MCF 10A (cell line): ENCODE data around the gene MDN1. TPM values are rescaled to one million over a fixed set of nuclear protein-coding genes. Genes with fewer than 3 reads are reported as not detected.

Experiments used
- BruUV-seq: library from RNA; stranded (reverse); fragments of 400-500 nt; replicated peaks from 2 replicates; lab custom pipeline; 2021; lab: Mats Ljungman, UMichigan
- CTCF ChIA-PET: fragments of 300-600 bp; sonication (Branson Sonifier 250); formaldehyde crosslinking; extraction: SDS; loops from one replicate; lab custom pipeline; 2021; ENCODE audit warnings: antibody characterized with exemption, inconsistent platforms; lab: Yijun Ruan, JAX
- POLR2A ChIA-PET: fragments of 300-600, 350-650 bp; sonication (Branson Sonifier 250); formaldehyde crosslinking; extraction: SDS; loops from one replicate; lab custom pipeline; 2020; ENCODE audit warnings: antibody characterized with exemption, inconsistent platforms; lab: Yijun Ruan, JAX
- DNase-seq: peaks from one replicate; pipeline ENCODE4 v3.0.0-alpha.2; 2018; ENCODE audit not compliant: unreplicated experiment
- H3K27ac Mint-ChIP-seq: one replicate; pipeline ENCODE4 v1.8.0; 2022; ENCODE audit warnings: mild to moderate bottlenecking, low read depth, mixed read lengths; ENCODE audit not compliant: unreplicated experiment
- H3K27me3 Mint-ChIP-seq: one replicate; pipeline ENCODE4 v1.8.0; 2022; ENCODE audit warnings: mixed read lengths; ENCODE audit not compliant: insufficient read depth, unreplicated experiment
- H3K36me3 Mint-ChIP-seq: one replicate; pipeline ENCODE4 v1.8.0; 2022; ENCODE audit warnings: mild to moderate bottlenecking, moderate library complexity, mixed read lengths; ENCODE audit not compliant: insufficient read depth, unreplicated experiment
- H3K4me1 Mint-ChIP-seq: one replicate; pipeline ENCODE4 v1.8.0; 2022; ENCODE audit warnings: mixed read lengths; ENCODE audit not compliant: insufficient read depth, unreplicated experiment
- H3K4me3 Mint-ChIP-seq: one replicate; pipeline ENCODE4 v1.8.0; 2022; ENCODE audit warnings: mild to moderate bottlenecking, moderate library complexity, mixed read lengths; ENCODE audit not compliant: unreplicated experiment
- H3K9me3 Mint-ChIP-seq: one replicate; pipeline ENCODE4 v1.8.0; 2022; ENCODE audit warnings: mixed read lengths; ENCODE audit not compliant: unreplicated experiment
- CTCF ChIP-seq: fragments of 200-600 bp; IDR thresholded peaks from one replicate; pipeline ENCODE4 v1.8.0; 2022; ENCODE audit warnings: antibody characterized with exemption, mild to moderate bottlenecking; ENCODE audit not compliant: unreplicated experiment
- intact Hi-C: fragments of 100-400 bp; cut with micrococcal nuclease; formaldehyde crosslinking; loops from 2 replicates; pipeline ENCODE4 v1.14.1; 2022
- total RNA-seq: library from RNA; stranded (reverse); gene quantifications from 2 replicates; pipeline ENCODE4 v1.2.3, GENCODE V29; 2022

The MDN1 gene
- total RNA-seq, 1 experiment from 2014 or later = 39.2 TPM

GRCh38 chr6:89662659-89663223 is 156.9 kb downstream of the MDN1 start:
- TF ChIP-seq CTCF = no peak
- BruUV-seq = no TSS peak
- Mint-ChIP-seq H3K27me3 (no peaks in the 10 kb centered on the region), H3K9me3 (no peaks in the 10 kb centered on the region), H3K27ac (no peak overlapping the region), H3K4me1 (no peaks in the 10 kb centered on the region), H3K4me3 (no peak overlapping the region), H3K36me3 (peaks cover 97% of the 10 kb centered on the region)
- no peak for DNase-seq
- CTCF ChIA-PET = interaction anchor here (0.7 kb wide), 1 partner anchor 312 kb away, joined by 5 read pairs; no protein-coding TSS in a partner anchor
- POLR2A ChIA-PET = interaction anchor here (0.6 to 3.0 kb wide), 3 partner anchors 24 to 775 kb away, joined by 3 to 11 read pairs (median 5); partner anchors contain the start of gene LYRM2
- intact Hi-C loops = no loop called here

GRCh38 chr6:89661559-89661958 is 158.0 kb downstream of the MDN1 start:
- H3K9me3 Mint-ChIP-seq = no peaks in the 10 kb centered on the region
- BruUV-seq = no TSS peak
- DNase-seq = no peak

DNA sequence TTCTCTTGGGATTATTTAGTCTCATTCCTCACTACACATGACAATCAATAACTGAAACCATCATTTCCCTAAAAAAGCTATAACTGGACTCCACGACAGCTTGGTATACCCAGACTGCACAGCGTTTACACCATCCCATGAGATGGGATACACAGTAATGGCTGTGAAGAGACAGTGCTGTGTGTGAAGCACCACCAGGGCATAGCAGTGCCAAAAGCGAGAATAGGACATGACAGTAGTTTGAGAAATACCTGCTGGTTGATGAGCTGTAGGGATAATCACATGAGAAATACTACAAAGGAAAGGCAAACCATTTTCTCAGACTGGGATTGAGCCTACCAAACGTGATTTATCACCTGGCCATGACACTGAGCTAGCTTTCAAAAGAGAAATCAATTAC is 158.6 kb downstream of the MDN1 start:
- H3K9me3 Mint-ChIP-seq = no peaks in the 10 kb centered on the region
- BruUV-seq = no TSS peak
- no peaks in the 10 kb centered on the region for H3K4me1 Mint-ChIP-seq
- no peaks in the 10 kb centered on the region for H3K27me3 Mint-ChIP-seq
- no peak overlapping the region for H3K4me3 Mint-ChIP-seq
- no peak for DNase-seq
- intact Hi-C loops = no loop called here
- peaks cover 97% of the 10 kb centered on the region for H3K36me3 Mint-ChIP-seq
- ChIA-PET POLR2A (interaction anchor here (0.6 to 3.0 kb wide), 2 partner anchors 22 to 318 kb away, joined by 3 to 11 read pairs; partner anchors contain the start of gene LYRM2), CTCF (interaction anchor here (0.8 to 1.0 kb wide), 2 partner anchors 13 to 51 kb away, joined by 3 to 5 read pairs; no protein-coding TSS in a partner anchor)
- no peak overlapping the region for H3K27ac Mint-ChIP-seq
- no peak for TF ChIP-seq CTCF

More at GRCh38 chr6:89661559-89661958, 158.0 kb downstream of the MDN1 start:
- H3K4me3 Mint-ChIP-seq = no peak overlapping the region
- H3K27me3 Mint-ChIP-seq = no peaks in the 10 kb centered on the region
- no peak overlapping the region for H3K27ac Mint-ChIP-seq
- intact Hi-C loops = no loop called here
- H3K36me3 Mint-ChIP-seq = peaks cover 97% of the 10 kb centered on the region
- no peak for TF ChIP-seq CTCF
- ChIA-PET POLR2A (interaction anchor here (0.6 to 3.0 kb wide), 3 partner anchors 23 to 319 kb away, joined by 3 to 11 read pairs (median 3); partner anchors contain the start of gene LYRM2), CTCF (interaction anchor here (0.8 to 1.0 kb wide), 2 partner anchors 12 to 52 kb away, joined by 3 to 5 read pairs; no protein-coding TSS in a partner anchor)
- H3K4me1 Mint-ChIP-seq = no peaks in the 10 kb centered on the region

DNA sequence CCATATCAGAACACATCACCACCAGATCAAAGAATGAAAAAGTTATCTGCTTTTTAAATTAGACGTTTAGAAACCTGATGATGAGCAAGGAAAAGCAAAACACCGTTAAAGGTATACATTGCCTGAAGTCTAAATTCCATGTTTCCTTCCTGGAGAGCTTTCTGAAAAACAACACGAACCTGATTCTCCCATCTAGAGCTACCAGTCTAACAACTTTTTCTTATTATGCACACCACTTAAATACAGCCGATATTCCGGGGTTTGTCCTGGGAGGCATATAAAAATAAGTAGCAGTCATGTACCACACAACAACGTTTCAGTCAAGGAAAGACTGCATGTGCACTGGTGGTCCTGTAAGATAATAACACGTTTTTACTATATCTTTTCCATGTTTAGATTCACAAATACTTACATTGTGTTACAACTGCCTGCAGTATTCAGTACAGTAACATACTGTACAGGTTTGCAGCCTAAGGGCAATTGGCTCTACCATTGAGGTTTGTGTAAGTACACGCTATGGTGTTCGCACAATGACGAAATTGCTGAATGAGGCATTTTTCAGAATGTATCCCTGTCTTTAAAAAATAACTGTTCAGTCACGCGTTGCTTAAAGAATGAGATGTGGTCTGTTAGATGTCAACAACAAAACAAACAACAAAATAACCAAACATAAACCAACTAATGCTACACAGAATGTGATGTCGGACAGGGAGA is 162.0 kb downstream of the MDN1 start:
- Mint-ChIP-seq H3K4me3 (no peak overlapping the region), H3K9me3 (no peaks in the 10 kb centered on the region), H3K27me3 (no peaks in the 10 kb centered on the region), H3K4me1 (no peaks in the 10 kb centered on the region), H3K27ac (no peak overlapping the region), H3K36me3 (peaks cover 96% of the 10 kb centered on the region)
- ChIA-PET CTCF (no interaction called here), POLR2A (interaction anchor here (0.9 kb wide), 1 partner anchor 31 kb away, joined by 3 read pairs; no protein-coding TSS in a partner anchor)
- no peak for DNase-seq
- intact Hi-C loops = no loop called here
- no peak for TF ChIP-seq CTCF
- BruUV-seq = no TSS peak
